ENCODE results near the gene TBCE.

The TBCE gene, protein sequence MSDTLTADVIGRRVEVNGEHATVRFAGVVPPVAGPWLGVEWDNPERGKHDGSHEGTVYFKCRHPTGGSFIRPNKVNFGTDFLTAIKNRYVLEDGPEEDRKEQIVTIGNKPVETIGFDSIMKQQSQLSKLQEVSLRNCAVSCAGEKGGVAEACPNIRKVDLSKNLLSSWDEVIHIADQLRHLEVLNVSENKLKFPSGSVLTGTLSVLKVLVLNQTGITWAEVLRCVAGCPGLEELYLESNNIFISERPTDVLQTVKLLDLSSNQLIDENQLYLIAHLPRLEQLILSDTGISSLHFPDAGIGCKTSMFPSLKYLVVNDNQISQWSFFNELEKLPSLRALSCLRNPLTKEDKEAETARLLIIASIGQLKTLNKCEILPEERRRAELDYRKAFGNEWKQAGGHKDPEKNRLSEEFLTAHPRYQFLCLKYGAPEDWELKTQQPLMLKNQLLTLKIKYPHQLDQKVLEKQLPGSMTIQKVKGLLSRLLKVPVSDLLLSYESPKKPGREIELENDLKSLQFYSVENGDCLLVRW
- 2.4 to 3.4 reads per million in 2 donors for total RNA-seq

- peak; percentile 71 for DNase-seq
These were observed at the start of gene TBCE for GRCh38 chr1:235367000-235367908. TSS of gene TBCE (plus strand) at chr1:235367427. CDS start at chr1:235380050, 12,623 bp downstream.

GRCh38 chr1:235319255-235319654, 48.0 kb upstream of the TBCE start:
- no peak for DNase-seq

GRCh38 chr1:235320521-235321179, 46.6 kb upstream of the TBCE start:
- no peak for DNase-seq

DNA sequence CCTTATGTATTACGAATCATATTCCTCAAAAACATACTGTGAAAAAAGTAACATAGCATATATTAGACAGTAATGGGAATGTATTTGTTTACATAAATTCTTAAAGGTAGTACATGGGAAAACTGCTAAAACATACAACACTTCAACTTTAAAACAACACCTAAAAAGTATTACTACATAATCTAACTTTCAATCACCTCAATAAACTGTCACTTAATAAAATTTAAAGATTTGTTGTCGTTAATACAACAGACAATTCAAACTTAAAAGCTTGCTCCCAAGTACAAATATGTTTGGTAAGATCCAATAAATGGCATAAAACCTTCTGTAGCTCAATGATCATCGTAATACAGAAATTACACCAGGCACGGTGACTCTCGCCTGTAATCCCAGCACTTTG, 42.9 kb upstream of the TBCE start:
- no peak for DNase-seq

DNA sequence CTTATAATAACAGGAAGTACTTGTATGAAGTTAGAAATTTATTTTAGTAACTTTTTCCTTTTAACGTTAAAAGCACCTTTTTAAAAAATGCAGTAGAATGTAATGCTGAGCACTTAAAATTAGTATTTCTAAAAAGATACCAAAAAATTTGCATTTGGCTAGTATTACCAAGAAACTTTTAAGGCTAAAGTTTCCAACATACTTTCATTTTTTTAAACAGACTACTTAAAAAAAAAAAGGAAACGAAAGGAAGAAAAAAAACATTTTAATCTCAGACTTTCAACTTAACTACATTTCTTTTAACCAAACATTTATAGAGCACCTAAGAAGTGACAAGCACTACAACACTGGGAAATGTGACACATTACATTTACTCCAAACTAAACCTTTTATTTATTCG, 42.1 kb upstream of the TBCE start:
- no peak for DNase-seq

DNA sequence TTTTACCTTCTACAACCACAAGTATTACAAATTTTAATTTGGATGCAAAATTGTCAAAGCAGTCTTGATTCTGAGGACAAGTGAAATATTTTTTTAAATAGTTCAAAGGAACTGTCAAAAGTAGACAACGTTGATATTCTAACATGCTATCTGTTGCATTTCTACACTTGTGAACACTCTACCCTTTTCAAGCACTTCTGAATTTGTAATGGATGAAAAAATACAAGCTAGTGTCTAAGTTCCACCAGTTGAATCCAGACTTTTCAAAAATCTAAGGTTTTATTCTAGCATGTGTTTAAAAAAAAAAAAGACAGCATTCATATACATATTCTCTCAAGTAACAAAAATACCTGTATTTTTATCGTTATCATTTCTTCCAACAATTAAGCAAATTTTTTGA, 41.4 kb upstream of the TBCE start:
- DNase-seq, result no peak

- peak; percentile 66 for DNase-seq
These were observed 40.3 kb upstream of the TBCE start for GRCh38 chr1:235326719-235327558.

- DNase-seq, result no peak
These were observed 39.5 kb upstream of the TBCE start, which contains the start of gene ARID4B for GRCh38 chr1:235327559-235328270. TSS of gene ARID4B (minus strand) at chr1:235328179. CDS start at chr1:235326919, 1,260 bp downstream.

DNA sequence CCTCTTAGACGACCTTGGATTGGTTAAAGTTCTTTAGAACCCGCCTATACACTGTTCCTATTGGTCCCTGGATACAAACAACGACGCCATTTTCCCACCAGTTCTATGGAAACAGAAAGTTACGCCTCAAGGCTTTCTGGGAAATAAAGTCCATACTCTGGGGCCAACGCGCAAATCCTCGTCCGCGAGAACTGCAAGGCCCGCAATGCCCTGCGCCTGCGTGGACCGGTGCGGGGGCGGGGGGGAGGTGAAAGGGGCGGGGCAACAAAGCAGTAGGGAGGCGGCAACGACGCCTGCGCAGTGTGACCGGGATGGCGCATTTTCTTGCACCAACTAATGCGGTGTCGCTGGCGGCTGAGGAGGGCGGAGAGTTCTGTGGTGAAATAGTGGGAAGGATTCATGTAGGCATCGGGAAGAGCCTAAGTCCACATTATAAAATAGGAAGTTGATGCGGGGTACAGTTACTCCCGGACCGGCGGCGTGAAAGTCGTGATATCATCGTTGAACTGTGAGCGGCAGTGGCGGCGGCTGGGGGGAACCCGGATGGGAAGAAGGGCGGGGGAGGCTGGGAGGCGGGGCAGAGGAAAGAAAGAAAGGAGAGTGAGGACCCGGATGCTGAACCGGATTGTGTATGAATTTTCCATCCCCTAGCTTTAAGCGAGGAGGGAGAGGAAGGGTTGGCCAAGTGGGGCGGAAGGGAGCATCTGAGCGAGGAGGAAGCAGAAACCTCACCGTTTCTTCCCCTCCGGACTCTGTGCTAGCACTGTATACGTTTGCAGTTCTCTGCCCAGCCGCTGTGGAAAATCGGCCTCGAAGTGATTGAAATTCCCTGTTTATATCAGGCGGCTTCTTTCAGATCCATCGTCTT, 38.7 kb upstream of the TBCE start, which contains the start of gene GGPS1:
Gene GGPS1, plus strand, starts transcription at position 300 of the 868 bp plus-strand sequence. CDS start 6,695 bp downstream, outside the sequence.
- DNase-seq, result peak; percentile 99

GRCh38 chr1:235329139-235329902, 37.9 kb upstream of the TBCE start:
- DNase-seq, result peak; percentile 38

DNA sequence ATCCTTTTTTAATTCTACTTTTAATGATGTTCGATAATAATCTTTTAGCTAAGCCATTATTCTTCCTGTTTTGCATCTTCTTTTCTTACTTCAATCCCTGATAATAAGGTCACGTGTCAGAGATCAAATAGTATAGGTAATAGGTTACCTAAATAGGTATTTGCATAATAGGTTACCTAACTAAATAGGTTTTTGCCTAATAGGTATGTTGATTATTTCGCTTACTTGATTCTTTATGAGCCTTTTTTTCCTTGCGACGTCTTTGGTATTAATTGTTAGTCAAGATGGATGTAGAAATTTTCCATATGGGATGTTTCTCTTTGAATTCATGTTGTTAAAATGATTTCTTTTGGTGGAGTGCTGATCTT, 36.3 kb upstream of the TBCE start:
- no peak for DNase-seq

GRCh38 chr1:235331401-235331800, 35.8 kb upstream of the TBCE start:
- no peak for DNase-seq

GRCh38 chr1:235336903-235337302, 30.3 kb upstream of the TBCE start:
- DNase-seq, result no peak

DNA sequence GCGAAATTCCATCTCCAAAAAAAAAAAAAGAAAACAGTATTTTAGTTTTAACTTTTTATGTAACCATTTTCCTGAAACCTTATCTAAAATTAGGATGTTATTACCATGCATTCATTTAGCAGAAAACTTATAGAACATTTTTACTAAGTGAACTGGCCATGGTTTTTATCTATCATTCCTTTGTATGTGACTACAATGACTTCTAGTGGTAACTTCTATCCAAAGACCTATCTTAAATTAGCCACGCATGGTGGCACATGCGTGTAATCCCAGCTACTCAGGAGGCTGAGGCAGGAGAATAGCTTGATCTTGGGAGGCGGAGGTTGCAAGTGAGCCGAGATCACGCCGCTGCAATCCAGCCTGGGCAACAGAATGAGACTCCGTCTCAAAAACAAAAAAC, 27.5 kb upstream of the TBCE start:
- DNase-seq, result no peak

DNA sequence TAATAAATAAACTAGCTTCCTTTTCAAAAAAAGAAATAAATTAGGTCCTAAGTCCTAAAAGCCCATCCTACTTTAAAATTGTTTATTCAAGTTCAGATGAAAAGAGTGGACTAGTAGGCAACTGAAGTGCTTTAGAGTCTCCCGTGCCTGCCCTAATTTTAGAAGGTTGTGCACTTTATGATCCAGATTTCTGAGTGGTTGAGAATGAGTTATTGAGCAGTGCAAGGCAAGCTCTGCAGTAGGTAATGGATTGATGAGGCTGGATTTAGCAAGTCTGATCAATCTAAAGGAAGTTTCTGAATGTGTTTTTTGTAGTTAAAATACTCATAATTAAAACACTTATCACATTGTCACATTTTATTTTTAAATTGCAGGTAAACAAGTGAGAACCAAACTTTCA, 25.9 kb upstream of the TBCE start:
- DNase-seq, result no peak

DNA sequence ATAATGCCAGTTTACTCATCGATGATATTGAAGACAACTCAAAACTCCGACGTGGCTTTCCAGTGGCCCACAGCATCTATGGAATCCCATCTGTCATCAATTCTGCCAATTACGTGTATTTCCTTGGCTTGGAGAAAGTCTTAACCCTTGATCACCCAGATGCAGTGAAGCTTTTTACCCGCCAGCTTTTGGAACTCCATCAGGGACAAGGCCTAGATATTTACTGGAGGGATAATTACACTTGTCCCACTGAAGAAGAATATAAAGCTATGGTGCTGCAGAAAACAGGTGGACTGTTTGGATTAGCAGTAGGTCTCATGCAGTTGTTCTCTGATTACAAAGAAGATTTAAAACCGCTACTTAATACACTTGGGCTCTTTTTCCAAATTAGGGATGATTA, 25.2 kb upstream of the TBCE start:
- no peak for DNase-seq

DNA sequence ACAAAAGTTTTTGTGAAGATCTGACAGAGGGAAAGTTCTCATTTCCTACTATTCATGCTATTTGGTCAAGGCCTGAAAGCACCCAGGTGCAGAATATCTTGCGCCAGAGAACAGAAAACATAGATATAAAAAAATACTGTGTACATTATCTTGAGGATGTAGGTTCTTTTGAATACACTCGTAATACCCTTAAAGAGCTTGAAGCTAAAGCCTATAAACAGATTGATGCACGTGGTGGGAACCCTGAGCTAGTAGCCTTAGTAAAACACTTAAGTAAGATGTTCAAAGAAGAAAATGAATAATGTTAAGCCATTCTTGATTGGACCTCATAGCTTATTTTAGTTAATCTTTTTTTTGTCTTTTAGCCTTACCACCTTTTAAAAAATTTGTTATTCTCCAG, 24.8 kb upstream of the TBCE start:
- DNase-seq, result no peak

- no peak for DNase-seq
These were observed 23.5 kb upstream of the TBCE start for GRCh38 chr1:235343726-235344125.

- no peak for DNase-seq
These were observed 15.8 kb upstream of the TBCE start for GRCh38 chr1:235351441-235351840.

Data from T-helper 9 cell (primary cell).